ENCODE results near the gene ZC3H18.

- no peak for TF ChIP-seq CTCF (IDR thresholded peaks at IDR 0.05; ENCODE audit: insufficient read depth, low read length)
- no peak for TF ChIP-seq REST (IDR thresholded peaks at IDR 0.05; ENCODE audit: insufficient replicate concordance, low read depth)
Measured at GRCh38 chr16:88585269-88585668, 15.1 kb downstream of the ZC3H18 start.

All from HL-60 (cell line).